ENCODE data around the gene CHM. TPM values are rescaled to one million over a fixed set of nuclear protein-coding genes. Genes with fewer than 3 reads are reported as not detected.

Gene CHM
- total and polyA plus RNA-seq, 7 experiments from 2014 or later: 5.3 to 22.6 (median 13.6) TPM

DNA sequence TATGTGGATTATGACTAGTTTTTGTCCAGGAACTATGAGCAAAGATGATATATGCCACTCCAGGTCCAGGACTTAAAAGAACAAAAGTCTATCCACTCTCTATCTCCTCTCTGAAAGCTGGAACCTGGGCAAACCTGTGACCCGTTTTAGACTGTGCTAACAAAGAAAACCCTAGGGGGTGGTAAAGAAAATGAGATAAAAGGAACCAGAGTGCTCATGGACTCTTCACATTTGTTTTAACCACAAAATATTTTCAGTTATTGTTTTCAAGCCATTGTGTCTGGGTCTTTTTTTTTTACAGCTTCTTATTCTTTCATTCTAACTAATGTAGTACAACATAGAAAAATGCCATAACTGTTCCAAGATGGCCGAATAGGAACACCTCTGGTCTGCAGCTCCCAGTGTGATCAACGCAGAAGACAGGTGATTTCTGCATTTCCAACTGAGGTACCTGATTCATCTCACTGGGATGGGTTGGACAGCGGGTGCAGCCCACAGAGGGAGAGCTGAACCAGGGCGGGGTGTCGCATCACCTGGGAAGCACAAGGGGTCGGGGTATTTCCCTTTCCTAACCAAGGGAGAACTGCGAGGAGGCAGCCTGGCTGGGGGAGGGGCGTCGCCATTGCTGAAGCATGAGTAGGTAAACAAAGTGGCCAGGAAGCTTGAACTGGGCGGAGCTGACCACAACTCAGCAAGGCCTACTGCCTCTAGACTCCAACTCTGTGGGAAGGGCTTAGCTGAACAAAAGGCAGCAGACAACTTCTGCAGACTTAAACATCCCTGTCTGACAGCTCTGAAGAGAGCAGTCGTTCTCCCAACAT lies 45.1 kb downstream of the CHM start:
- intact Hi-C loops (cut with micrococcal nuclease): loop anchor here in 1 of 2 donors (2.0 kb wide), 1 partner anchor 45 kb away; the partner anchor contains the start of gene CHM
- no peak for ATAC-seq

DNA sequence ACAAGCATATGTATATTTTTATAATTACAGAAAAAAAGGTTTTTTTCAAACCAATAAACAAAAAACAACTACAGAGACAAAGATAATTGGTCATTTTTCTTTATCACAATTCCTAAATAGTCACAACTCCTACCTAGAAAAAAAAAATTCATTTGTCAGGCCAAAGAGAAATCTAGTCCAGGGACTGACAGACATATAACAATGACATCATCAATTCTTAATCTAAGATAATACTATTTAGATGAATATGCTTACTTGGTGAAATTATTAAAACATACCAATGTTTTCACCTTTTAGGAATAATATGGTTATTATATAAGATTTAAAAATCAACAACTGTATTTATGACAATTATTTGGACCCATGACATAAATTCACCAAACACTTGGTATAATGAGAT lies 48.4 kb downstream of the CHM start:
- H3K9me3 Mint-ChIP-seq: no peaks in the 10 kb centered on the region
- peaks cover 11 to 55% (median 50%) of the 10 kb centered on the region in 7 donors for H3K4me1 Mint-ChIP-seq
- H3K4me1 ChIP-seq (ENCODE audit: control insufficient read depth in 2 of 2, insufficient read depth in 2 of 2, low read length in 2 of 2): peaks cover 3 to 8% of the 10 kb centered on the region in 2 donors
- ChIA-PET CTCF (no interaction called here), POLR2A (no interaction called here)
- ATAC-seq (no peak), DNase-seq (no peak)
- no peaks in the 10 kb centered on the region for H3K27me3 ChIP-seq (ENCODE audit: control insufficient read depth in 2 of 2, insufficient read depth in 2 of 2, low read length in 2 of 2)
- intact Hi-C loops (cut with micrococcal nuclease): no loop called here
- H3K36me3 Mint-ChIP-seq: peaks cover 0 to 7% (median 0%) of the 10 kb centered on the region in 5 donors
- H3K27me3 Mint-ChIP-seq: no peaks in the 10 kb centered on the region
- no peak overlapping the region for H3K27ac Mint-ChIP-seq
- H3K27ac ChIP-seq (ENCODE audit: low read depth, low read length): no peak overlapping the region
- no peak overlapping the region for H3K4me3 ChIP-seq (ENCODE audit: low read length)
- H3K9me3 ChIP-seq (ENCODE audit: control insufficient read depth in 2 of 3, low read length in 3 of 3): no peaks in the 10 kb centered on the region
- no peaks in the 10 kb centered on the region for H3K36me3 ChIP-seq (ENCODE audit: control insufficient read depth in 2 of 3, insufficient read depth in 3 of 3, low read length in 3 of 3)
- no peak overlapping the region for H3K4me3 Mint-ChIP-seq

More for the DNA sequence above, 45.1 kb downstream of the CHM start:
- no peak overlapping the region for H3K27ac ChIP-seq (ENCODE audit: low read depth, low read length)
- H3K4me1 ChIP-seq (ENCODE audit: control insufficient read depth in 2 of 2, insufficient read depth in 2 of 2, low read length in 2 of 2): peaks cover 3 to 8% of the 10 kb centered on the region in 2 donors
- DNase-seq: peak in 6 of 9 donors; percentile 1 to 28 (median 16)
- no peaks in the 10 kb centered on the region for H3K27me3 Mint-ChIP-seq
- H3K9me3 ChIP-seq (ENCODE audit: control insufficient read depth in 2 of 3, low read length in 3 of 3): no peaks in the 10 kb centered on the region
- ChIA-PET CTCF (no interaction called here), POLR2A (no interaction called here)
- H3K27ac Mint-ChIP-seq: peak overlapping the region in 4 of 9 donors; percentile 12 to 70 (median 46)
- H3K9me3 Mint-ChIP-seq: peaks cover 0 to 3% (median 0%) of the 10 kb centered on the region in 11 donors
- H3K36me3 ChIP-seq (ENCODE audit: control insufficient read depth in 2 of 3, insufficient read depth in 3 of 3, low read length in 3 of 3): no peaks in the 10 kb centered on the region
- no peak overlapping the region for H3K4me3 ChIP-seq (ENCODE audit: low read length)
- H3K27me3 ChIP-seq (ENCODE audit: control insufficient read depth in 2 of 2, insufficient read depth in 2 of 2, low read length in 2 of 2): no peaks in the 10 kb centered on the region
- H3K4me3 Mint-ChIP-seq: peak overlapping the region in 7 of 10 donors; percentile 3 to 55 (median 40)
- peaks cover 26 to 63% (median 51%) of the 10 kb centered on the region in 7 donors for H3K4me1 Mint-ChIP-seq
- H3K36me3 Mint-ChIP-seq: peaks cover 0 to 15% (median 4%) of the 10 kb centered on the region in 5 donors

DNA sequence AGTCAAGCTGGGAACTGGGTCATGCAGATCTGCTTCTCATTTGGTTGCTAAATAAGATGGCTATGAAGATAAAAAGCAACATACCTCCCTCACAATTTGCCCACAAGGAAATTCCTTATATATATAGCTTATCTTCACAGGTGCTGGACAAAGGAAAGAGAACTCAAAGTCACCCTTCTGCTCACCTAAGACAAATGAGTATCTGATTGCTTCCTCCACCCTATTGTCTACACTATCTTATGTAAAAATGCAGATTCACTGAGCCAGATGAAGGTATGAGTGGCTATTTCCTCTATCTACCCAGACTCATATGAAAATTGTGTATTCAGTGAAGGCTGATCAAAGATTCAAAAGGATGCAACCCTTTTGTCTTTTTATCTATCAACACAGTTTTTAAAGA lies 50.8 kb downstream of the CHM start:
- H3K9me3 ChIP-seq (ENCODE audit: control insufficient read depth in 2 of 3, low read length in 3 of 3): no peaks in the 10 kb centered on the region
- ATAC-seq: no peak
- H3K27me3 ChIP-seq (ENCODE audit: control insufficient read depth in 2 of 2, insufficient read depth in 2 of 2, low read length in 2 of 2): no peaks in the 10 kb centered on the region
- no peak overlapping the region for H3K27ac ChIP-seq (ENCODE audit: low read depth, low read length)
- intact Hi-C loops (cut with micrococcal nuclease): no loop called here
- Mint-ChIP-seq H3K4me3 (no peak overlapping the region), H3K27me3 (no peaks in the 10 kb centered on the region), H3K4me1 (peaks cover 8 to 50% (median 35%) of the 10 kb centered on the region in 7 donors), H3K27ac (no peak overlapping the region), H3K36me3 (peaks cover 0 to 5% (median 3%) of the 10 kb centered on the region in 5 donors), H3K9me3 (no peaks in the 10 kb centered on the region)
- no peak for DNase-seq
- ChIA-PET CTCF (no interaction called here), POLR2A (no interaction called here)
- no peak overlapping the region for H3K4me3 ChIP-seq (ENCODE audit: low read length)
- H3K4me1 ChIP-seq (ENCODE audit: control insufficient read depth in 2 of 2, insufficient read depth in 2 of 2, low read length in 2 of 2): no peaks in the 10 kb centered on the region
- H3K36me3 ChIP-seq (ENCODE audit: control insufficient read depth in 2 of 3, insufficient read depth in 3 of 3, low read length in 3 of 3): no peaks in the 10 kb centered on the region

DNA sequence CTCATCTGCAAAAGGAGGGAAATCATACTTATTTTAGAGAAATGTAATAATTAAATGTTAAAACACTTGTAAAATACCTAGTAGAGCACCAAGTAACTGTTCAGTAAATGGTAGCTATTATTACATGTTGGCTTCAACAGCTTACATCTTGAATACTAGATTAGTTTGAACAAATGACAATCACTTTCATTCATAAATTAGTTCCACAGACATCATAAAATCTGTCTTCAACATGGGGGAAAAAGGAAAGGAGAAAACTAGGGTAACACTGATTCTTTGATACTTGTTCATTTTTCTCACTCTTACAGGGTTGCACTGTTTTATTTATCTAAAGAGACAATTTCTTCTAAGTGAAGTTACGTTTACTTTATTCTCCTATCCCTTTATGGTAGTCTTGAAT lies 51.7 kb downstream of the CHM start:
- no peak overlapping the region for H3K27ac Mint-ChIP-seq
- peaks cover 0 to 5% (median 3%) of the 10 kb centered on the region in 5 donors for H3K36me3 Mint-ChIP-seq

DNA sequence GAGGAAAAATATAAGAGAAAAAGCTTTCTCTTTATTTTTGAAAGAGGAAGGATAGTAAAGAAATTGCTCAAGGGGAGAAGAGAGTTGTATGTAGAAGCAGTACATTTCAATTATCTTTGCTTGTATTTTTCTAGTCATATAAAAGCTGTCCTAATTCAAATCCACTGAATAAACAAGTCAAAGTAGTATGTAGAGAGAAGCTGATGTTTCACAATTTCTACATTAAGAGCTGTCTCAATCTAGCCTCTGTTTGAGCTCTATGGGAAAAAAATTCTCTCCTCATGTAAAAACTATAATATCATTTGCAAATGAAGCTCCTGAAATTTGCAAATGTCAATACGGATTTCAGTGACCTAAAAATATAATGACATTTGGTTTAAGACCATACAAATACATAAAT lies 52.6 kb downstream of the CHM start:
- Mint-ChIP-seq H3K4me3 (no peak overlapping the region), H3K4me1 (peaks cover 2 to 41% (median 26%) of the 10 kb centered on the region in 7 donors), H3K27me3 (no peaks in the 10 kb centered on the region), H3K27ac (peak overlapping the region in 1 of 9 donors; percentile 19), H3K9me3 (no peaks in the 10 kb centered on the region), H3K36me3 (peaks cover 0 to 11% (median 4%) of the 10 kb centered on the region in 5 donors)
- Histone ChIP-seq H3K27ac (ENCODE audit: low read depth, low read length) (no peak overlapping the region), H3K4me1 (ENCODE audit: control insufficient read depth in 2 of 2, insufficient read depth in 2 of 2, low read length in 2 of 2) (no peaks in the 10 kb centered on the region), H3K9me3 (ENCODE audit: control insufficient read depth in 2 of 3, low read length in 3 of 3) (no peaks in the 10 kb centered on the region), H3K4me3 (ENCODE audit: low read length) (no peak overlapping the region), H3K27me3 (ENCODE audit: control insufficient read depth in 2 of 2, insufficient read depth in 2 of 2, low read length in 2 of 2) (no peaks in the 10 kb centered on the region), H3K36me3 (ENCODE audit: control insufficient read depth in 2 of 3, insufficient read depth in 3 of 3, low read length in 3 of 3) (no peaks in the 10 kb centered on the region)
- ATAC-seq (no peak), DNase-seq (no peak)
- CTCF ChIA-PET: no interaction called here
- intact Hi-C loops (cut with micrococcal nuclease): no loop called here
- POLR2A ChIA-PET: no interaction called here

More for the DNA sequence above, 51.7 kb downstream of the CHM start:
- H3K27me3 ChIP-seq (ENCODE audit: control insufficient read depth in 2 of 2, insufficient read depth in 2 of 2, low read length in 2 of 2): no peaks in the 10 kb centered on the region
- ATAC-seq: no peak
- H3K9me3 ChIP-seq (ENCODE audit: control insufficient read depth in 2 of 3, low read length in 3 of 3): no peaks in the 10 kb centered on the region
- peaks cover 4 to 44% (median 29%) of the 10 kb centered on the region in 7 donors for H3K4me1 Mint-ChIP-seq
- no peaks in the 10 kb centered on the region for H3K27me3 Mint-ChIP-seq
- no peaks in the 10 kb centered on the region for H3K36me3 ChIP-seq (ENCODE audit: control insufficient read depth in 2 of 3, insufficient read depth in 3 of 3, low read length in 3 of 3)
- no peaks in the 10 kb centered on the region for H3K9me3 Mint-ChIP-seq
- no peaks in the 10 kb centered on the region for H3K4me1 ChIP-seq (ENCODE audit: control insufficient read depth in 2 of 2, insufficient read depth in 2 of 2, low read length in 2 of 2)
- no peak for DNase-seq
- ChIA-PET CTCF (no interaction called here), POLR2A (no interaction called here)
- H3K4me3 Mint-ChIP-seq: no peak overlapping the region
- H3K4me3 ChIP-seq (ENCODE audit: low read length): no peak overlapping the region
- H3K27ac ChIP-seq (ENCODE audit: low read depth, low read length): no peak overlapping the region
- intact Hi-C loops (cut with micrococcal nuclease): no loop called here

DNA sequence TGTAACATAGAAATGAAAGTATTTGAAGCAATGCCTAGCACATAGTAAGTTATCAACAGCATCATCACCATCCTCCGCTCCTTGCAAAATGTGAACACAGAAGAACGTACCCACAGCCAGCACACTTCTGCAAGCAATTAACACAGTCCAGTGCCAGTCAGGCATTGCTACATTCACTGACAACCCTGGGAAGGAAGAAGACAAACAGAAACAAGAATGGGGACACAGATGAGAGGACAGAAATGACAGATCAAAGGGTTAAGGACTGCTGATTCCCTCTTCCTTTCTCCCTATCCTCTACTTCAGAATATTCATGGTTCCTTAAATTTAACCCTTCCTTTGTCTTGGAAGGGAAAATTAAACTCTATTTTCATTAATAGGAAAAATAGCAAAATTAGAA lies 53.1 kb downstream of the CHM start:
- no peak for ATAC-seq
- Mint-ChIP-seq H3K27ac (peak overlapping the region in 1 of 9 donors; percentile 19), H3K36me3 (peaks cover 0 to 11% (median 4%) of the 10 kb centered on the region in 5 donors), H3K4me1 (peaks cover 2 to 37% (median 26%) of the 10 kb centered on the region in 7 donors), H3K9me3 (no peaks in the 10 kb centered on the region), H3K4me3 (no peak overlapping the region), H3K27me3 (no peaks in the 10 kb centered on the region)
- Histone ChIP-seq H3K4me3 (ENCODE audit: low read length) (no peak overlapping the region), H3K27me3 (ENCODE audit: control insufficient read depth in 2 of 2, insufficient read depth in 2 of 2, low read length in 2 of 2) (no peaks in the 10 kb centered on the region), H3K27ac (ENCODE audit: low read depth, low read length) (no peak overlapping the region), H3K9me3 (ENCODE audit: control insufficient read depth in 2 of 3, low read length in 3 of 3) (no peaks in the 10 kb centered on the region), H3K36me3 (ENCODE audit: control insufficient read depth in 2 of 3, insufficient read depth in 3 of 3, low read length in 3 of 3) (no peaks in the 10 kb centered on the region), H3K4me1 (ENCODE audit: control insufficient read depth in 2 of 2, insufficient read depth in 2 of 2, low read length in 2 of 2) (no peaks in the 10 kb centered on the region)
- no peak for DNase-seq
- ChIA-PET CTCF (no interaction called here), POLR2A (no interaction called here)
- intact Hi-C loops (cut with micrococcal nuclease): no loop called here
